HL-60 (cell line): ENCODE measurements around the gene RALGPS2.

Experiments used
- DNase-seq, 2 experiments: peaks; one replicate each; pipeline ENCODE4 v3.0.0-alpha.2; 2010 to 2020; ENCODE audit warnings: low read depth in 1 of 2, low spot score in 1 of 2
- H3K27ac ChIP-seq: fragments of 250-450 bp; sonication (Bioruptor Pico); replicated peaks from 2 replicates; pipeline ENCODE4 v1.5.1; 2020; ENCODE audit warnings: mild to moderate bottlenecking, moderate library complexity
- H3K27me3 ChIP-seq: fragments of 250-450 bp; sonication (Bioruptor Pico); 2 replicates; pipeline ENCODE4 v1.5.1; 2021; ENCODE audit warnings: mild to moderate bottlenecking, moderate library complexity; ENCODE audit not compliant: insufficient read depth, poor library complexity, severe bottlenecking
- H3K4me3 ChIP-seq: replicated peaks from 2 replicates; pipeline ENCODE4 v1.5.1; 2011; ENCODE audit warnings: mild to moderate bottlenecking, control low read depth, low read length; ENCODE audit not compliant: insufficient read depth
- GABPA ChIP-seq: IDR thresholded peaks from 2 replicates; pipeline ENCODE4 v1.6.1; 2012; ENCODE audit warnings: low read depth
- POLR2AphosphoS5 ChIP-seq: IDR thresholded peaks from 2 replicates; pipeline ENCODE4 v1.6.1; 2012; ENCODE audit warnings: low read depth
- SPI1 ChIP-seq: IDR thresholded peaks from 2 replicates; pipeline ENCODE4 v1.6.1; 2012; ENCODE audit warnings: low read depth, mild to moderate bottlenecking, borderline replicate concordance
- TF ChIP-seq, protein P1 (sequence below): IDR thresholded peaks from one replicate; pipeline ENCODE4 v1.5.1; 2011; ENCODE audit warnings: low read length, control low read depth, inconsistent platforms; ENCODE audit not compliant: insufficient read depth
- TF ChIP-seq, protein P2 (sequence below): IDR thresholded peaks from 2 replicates; pipeline ENCODE4 v1.6.1; 2012; ENCODE audit warnings: low read depth; ENCODE audit not compliant: insufficient replicate concordance

Gene RALGPS2

DNA sequence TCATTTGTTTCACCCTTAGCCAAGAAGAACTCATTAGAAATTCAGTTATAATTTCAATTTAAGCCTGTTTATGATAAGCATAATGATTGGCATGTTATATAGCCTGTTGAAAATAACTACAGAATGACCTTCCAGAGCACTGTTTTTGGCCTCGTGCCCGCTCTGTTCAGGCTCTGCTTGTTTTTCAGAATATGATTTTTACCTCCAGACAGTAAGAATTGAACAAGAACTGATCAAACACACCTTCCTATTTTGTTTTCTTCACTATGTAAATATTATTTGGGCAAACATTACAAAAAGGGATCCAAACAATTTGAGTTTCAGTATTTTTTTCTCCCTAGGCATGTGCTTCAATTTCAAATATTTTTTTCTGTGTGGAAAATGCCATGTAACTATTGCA lies 193.9 kb downstream of the RALGPS2 start:
- Histone ChIP-seq H3K27ac (no peak overlapping the region), H3K4me3 (no peak overlapping the region), H3K27me3 (no peaks in the 10 kb centered on the region)
- DNase-seq: no peak
- TF ChIP-seq, protein P1, sequence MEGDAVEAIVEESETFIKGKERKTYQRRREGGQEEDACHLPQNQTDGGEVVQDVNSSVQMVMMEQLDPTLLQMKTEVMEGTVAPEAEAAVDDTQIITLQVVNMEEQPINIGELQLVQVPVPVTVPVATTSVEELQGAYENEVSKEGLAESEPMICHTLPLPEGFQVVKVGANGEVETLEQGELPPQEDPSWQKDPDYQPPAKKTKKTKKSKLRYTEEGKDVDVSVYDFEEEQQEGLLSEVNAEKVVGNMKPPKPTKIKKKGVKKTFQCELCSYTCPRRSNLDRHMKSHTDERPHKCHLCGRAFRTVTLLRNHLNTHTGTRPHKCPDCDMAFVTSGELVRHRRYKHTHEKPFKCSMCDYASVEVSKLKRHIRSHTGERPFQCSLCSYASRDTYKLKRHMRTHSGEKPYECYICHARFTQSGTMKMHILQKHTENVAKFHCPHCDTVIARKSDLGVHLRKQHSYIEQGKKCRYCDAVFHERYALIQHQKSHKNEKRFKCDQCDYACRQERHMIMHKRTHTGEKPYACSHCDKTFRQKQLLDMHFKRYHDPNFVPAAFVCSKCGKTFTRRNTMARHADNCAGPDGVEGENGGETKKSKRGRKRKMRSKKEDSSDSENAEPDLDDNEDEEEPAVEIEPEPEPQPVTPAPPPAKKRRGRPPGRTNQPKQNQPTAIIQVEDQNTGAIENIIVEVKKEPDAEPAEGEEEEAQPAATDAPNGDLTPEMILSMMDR: no peak
- TF ChIP-seq, protein P2, sequence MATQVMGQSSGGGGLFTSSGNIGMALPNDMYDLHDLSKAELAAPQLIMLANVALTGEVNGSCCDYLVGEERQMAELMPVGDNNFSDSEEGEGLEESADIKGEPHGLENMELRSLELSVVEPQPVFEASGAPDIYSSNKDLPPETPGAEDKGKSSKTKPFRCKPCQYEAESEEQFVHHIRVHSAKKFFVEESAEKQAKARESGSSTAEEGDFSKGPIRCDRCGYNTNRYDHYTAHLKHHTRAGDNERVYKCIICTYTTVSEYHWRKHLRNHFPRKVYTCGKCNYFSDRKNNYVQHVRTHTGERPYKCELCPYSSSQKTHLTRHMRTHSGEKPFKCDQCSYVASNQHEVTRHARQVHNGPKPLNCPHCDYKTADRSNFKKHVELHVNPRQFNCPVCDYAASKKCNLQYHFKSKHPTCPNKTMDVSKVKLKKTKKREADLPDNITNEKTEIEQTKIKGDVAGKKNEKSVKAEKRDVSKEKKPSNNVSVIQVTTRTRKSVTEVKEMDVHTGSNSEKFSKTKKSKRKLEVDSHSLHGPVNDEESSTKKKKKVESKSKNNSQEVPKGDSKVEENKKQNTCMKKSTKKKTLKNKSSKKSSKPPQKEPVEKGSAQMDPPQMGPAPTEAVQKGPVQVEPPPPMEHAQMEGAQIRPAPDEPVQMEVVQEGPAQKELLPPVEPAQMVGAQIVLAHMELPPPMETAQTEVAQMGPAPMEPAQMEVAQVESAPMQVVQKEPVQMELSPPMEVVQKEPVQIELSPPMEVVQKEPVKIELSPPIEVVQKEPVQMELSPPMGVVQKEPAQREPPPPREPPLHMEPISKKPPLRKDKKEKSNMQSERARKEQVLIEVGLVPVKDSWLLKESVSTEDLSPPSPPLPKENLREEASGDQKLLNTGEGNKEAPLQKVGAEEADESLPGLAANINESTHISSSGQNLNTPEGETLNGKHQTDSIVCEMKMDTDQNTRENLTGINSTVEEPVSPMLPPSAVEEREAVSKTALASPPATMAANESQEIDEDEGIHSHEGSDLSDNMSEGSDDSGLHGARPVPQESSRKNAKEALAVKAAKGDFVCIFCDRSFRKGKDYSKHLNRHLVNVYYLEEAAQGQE: no peak
- no peak for TF ChIP-seq GABPA
- TF ChIP-seq POLR2AphosphoS5: no peak
- no peak for TF ChIP-seq SPI1

DNA sequence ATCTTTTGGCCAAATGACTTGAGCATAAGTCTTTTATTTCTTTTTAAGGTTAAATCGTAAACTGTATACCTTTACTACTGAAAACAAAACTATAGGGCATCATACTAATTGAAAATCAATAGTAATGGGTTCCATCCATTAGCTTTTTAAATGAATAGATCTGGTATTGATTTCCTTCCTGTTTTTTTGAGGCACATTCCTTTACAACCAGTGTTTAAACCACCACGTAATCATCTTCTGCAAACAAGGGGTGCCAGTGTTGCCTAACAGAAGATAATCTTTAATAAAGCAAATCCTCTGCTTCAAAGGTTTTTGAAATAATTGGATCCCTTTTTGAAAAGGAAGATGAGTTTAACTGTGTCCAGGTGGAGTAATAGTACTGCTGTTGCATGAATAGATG lies 194.5 kb downstream of the RALGPS2 start:
- H3K4me3 ChIP-seq: no peak overlapping the region
- TF ChIP-seq, protein P2: no peak
- TF ChIP-seq POLR2AphosphoS5 (no peak), SPI1 (no peak), GABPA (no peak)
- TF ChIP-seq, protein P1: no peak
- no peak for DNase-seq
- no peaks in the 10 kb centered on the region for H3K27me3 ChIP-seq
- H3K27ac ChIP-seq: no peak overlapping the region

DNA sequence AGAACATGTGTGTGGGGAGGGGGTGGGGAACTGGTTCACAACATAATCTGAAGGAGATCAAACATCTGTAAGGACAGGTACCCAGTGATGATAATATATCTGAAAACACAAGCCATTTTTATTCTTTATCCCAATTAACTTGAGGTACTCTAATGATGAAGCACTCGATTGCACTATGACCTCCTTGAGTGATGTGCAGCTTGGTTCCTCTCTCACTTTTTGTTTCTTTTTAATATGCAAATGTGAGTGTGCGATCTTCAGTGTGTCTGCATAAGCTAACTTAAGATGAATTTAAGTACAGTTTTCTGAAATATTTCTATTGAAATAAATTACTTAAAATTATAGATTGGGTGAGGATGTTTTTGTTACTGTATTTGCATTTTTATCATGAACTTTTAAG lies 196.5 kb downstream of the RALGPS2 start:
- Histone ChIP-seq H3K27me3 (no peaks in the 10 kb centered on the region), H3K4me3 (no peak overlapping the region), H3K27ac (no peak overlapping the region)
- TF ChIP-seq, protein P2: no peak
- no peak for TF ChIP-seq GABPA
- TF ChIP-seq, protein P1: no peak
- TF ChIP-seq SPI1: no peak
- no peak for TF ChIP-seq POLR2AphosphoS5
- no peak for DNase-seq
